Spleen (tissue), 7 donors: ENCODE results near the gene PPP1R37.

Experiments used
- CTCF ChIP-seq, 11 experiments: fragments of 200-600 bp in 7 of 11; fragments of 450-650 bp in 4 of 11; sonication (generic) in 4 of 11; IDR thresholded peaks in 8 of 11; conservative IDR thresholded peaks in 3 of 11; 1 replicate in 7 of 11; 2 replicates in 4 of 11; pipeline versions ENCODE4 v1.4.0 to v1.8.0; 2016 to 2021; ENCODE audit warnings: antibody characterized with exemption in 11 of 11, inconsistent platforms in 4 of 11, mild to moderate bottlenecking in 1 of 11
- POLR2A ChIP-seq, 3 donors: fragments of 450-650 bp; IDR thresholded peaks; one replicate each; pipeline ENCODE4 v1.5.1; 2017; ENCODE audit warnings: antibody characterized with exemption in 3 of 3, mild to moderate bottlenecking in 1 of 3
- POLR2AphosphoS5 ChIP-seq, 3 donors: sonication (generic); formaldehyde crosslinking; IDR thresholded peaks; one replicate each; pipeline ENCODE4 v1.5.1; 2017; ENCODE audit warnings: antibody characterized with exemption in 3 of 3
- donor health status: DM: no; HTN: no; CAD: no; lungs with moderate emphysema.
- donor health status: DM: no; HTN: no; CAD: no.
- donor health status: DM: no; HTN: no; CAD: no.

GRCh38 chr19:45161738-45162607 is 69.0 kb downstream of the PPP1R37 start:
- TF ChIP-seq CTCF (IDR thresholded peaks at IDR 0.05 in 8 of 11, conservative IDR thresholded peaks at IDR 0.05 in 3 of 11) (peak in 6 of 11 experiments; percentile 25 to 43 (median 30)), POLR2A (IDR thresholded peaks at IDR 0.05) (no peak), POLR2AphosphoS5 (IDR thresholded peaks at IDR 0.05) (no peak)
